K562 (cell line): Measurements from ENCODE around the gene AMDHD2. TPM values are rescaled to one million over a fixed set of nuclear protein-coding genes. Genes with fewer than 3 reads are reported as not detected.
A peak's percentile ranks its signal among the peaks of the same experiment; 100 is the strongest.

Experiments
- BHLHE40 ChIP-seq: IDR thresholded peaks from 2 replicates; pipeline ENCODE4 v1.6.1; 2011; ENCODE audit warnings: low read length, improper control_type of control experiment
- CREM ChIP-seq: IDR thresholded peaks from 2 replicates; pipeline ENCODE4 v1.6.1; 2014; ENCODE audit warnings: antibody characterized with exemption, low read depth
- FOXM1 ChIP-seq, 2 experiments: fragments of 450-650 bp in 1 of 2; sonication (generic) in 1 of 2; formaldehyde crosslinking in 1 of 2; IDR thresholded peaks; 2 replicates each; pipeline versions ENCODE4 v1.6.1 to v1.9.0; 2017 to 2022; ENCODE audit warnings: low read depth in 2 of 2, mild to moderate bottlenecking in 2 of 2, missing genetic modification reagents in 1 of 2, moderate library complexity in 1 of 2
- GABPA ChIP-seq: fragments of 200-800 bp; sonication (Bioruptor generic); conservative IDR thresholded peaks from 2 replicates; pipeline ENCODE4 v1.6.1; 2016; ENCODE audit warnings: low read depth, missing genetic modification characterization, missing compliant biosample characterization
- GABPB1 ChIP-seq: sonication (generic); formaldehyde crosslinking; IDR thresholded peaks from 2 replicates; pipeline ENCODE4 v1.8.0; 2022; ENCODE audit warnings: mild to moderate bottlenecking, missing genetic modification reagents
- HNRNPL ChIP-seq: fragments of 200-400 bp; formaldehyde crosslinking; IDR thresholded peaks from 2 replicates; pipeline ENCODE4 v1.6.1; 2017; ENCODE audit warnings: low read depth, mild to moderate bottlenecking, low read length
- KLF13 ChIP-seq: fragments of 450-650 bp; IDR thresholded peaks from 2 replicates; pipeline ENCODE4 v1.6.1; 2016; ENCODE audit warnings: missing genetic modification characterization, low read depth, mild to moderate bottlenecking, missing compliant biosample characterization, moderate library complexity, borderline replicate concordance
- MAZ ChIP-seq, 2 experiments: fragments of 450-650 bp in 1 of 2; sonication (generic) in 1 of 2; formaldehyde crosslinking; IDR thresholded peaks in 1 of 2; conservative IDR thresholded peaks in 1 of 2; 2 replicates each; pipeline versions ENCODE4 v1.4.0 to v1.5.0; 2020; ENCODE audit warnings: mild to moderate bottlenecking in 1 of 2, missing genetic modification reagents in 1 of 2
- MBD2 ChIP-seq: sonication (generic); IDR thresholded peaks from 2 replicates; pipeline ENCODE4 v1.6.1; 2016; ENCODE audit warnings: low read depth, borderline replicate concordance
- MCM3 ChIP-seq: fragments of 450-650 bp; IDR thresholded peaks from 2 replicates; pipeline ENCODE4 v1.6.1; 2016
- POLR2AphosphoS5 ChIP-seq: IDR thresholded peaks from 2 replicates; pipeline ENCODE4 v1.6.1; 2011; ENCODE audit warnings: mild to moderate bottlenecking, low read depth, low read length, moderate library complexity; ENCODE audit not compliant: control insufficient read depth, insufficient read depth
- ZBTB7A ChIP-seq: IDR thresholded peaks from 2 replicates; pipeline ENCODE4 v1.6.1; 2011; ENCODE audit warnings: low read depth, mild to moderate bottlenecking, low read length, moderate library complexity, borderline replicate concordance; ENCODE audit not compliant: control insufficient read depth
- ZNF77 ChIP-seq: fragments of 250-450 bp; sonication (Bioruptor Pico); IDR thresholded peaks from 2 replicates; pipeline ENCODE4 v1.5.0; 2020
- polyA plus RNA-seq, 8 experiments: library from polyadenylated mRNA; depleted of rRNA in 4 of 8; stranded (reverse) in 5 of 8; unstranded in 3 of 8; fragments of >200 nt; fragmentation: Nextera tagmentation in 2 of 8; fragmentation: Illumina TruSeq in 1 of 8; extraction: Ambion mirVana in 2 of 8; extraction: Trizol in 1 of 8; gene quantifications; 2 replicates each; pipeline versions ENCODE4 v1.2.1 to v1.2.3, GENCODE V29; 2011 to 2014; ENCODE audit warnings: inconsistent platforms in 1 of 8, missing spikeins in 1 of 8
- total RNA-seq, 7 experiments: library from RNA; depleted of rRNA in 6 of 7; stranded (reverse); fragments of >200 nt in 6 of 7; fragmentation: Illumina TruSeq in 2 of 7; extraction: Trizol in 2 of 7; gene quantifications; 2 replicates each; pipeline versions ENCODE4 v1.2.1 to v1.2.3, GENCODE V29; 2011 to 2021; ENCODE audit warnings: low replicate concordance in 1 of 7
- TF ChIP-seq, protein P1 (sequence below): fragments of 250-450 bp; sonication (Bioruptor Pico); IDR thresholded peaks from 2 replicates; pipeline ENCODE4 v1.4.0; 2020
- TF ChIP-seq, protein P2 (sequence below): sonication (generic); formaldehyde crosslinking; IDR thresholded peaks from 2 replicates; pipeline ENCODE4 v1.8.0; 2022; ENCODE audit warnings: mild to moderate bottlenecking, missing genetic modification reagents

The AMDHD2 gene
- total and polyA plus RNA-seq, 9 of the 15 experiments (the other 6 are each of a cell fraction or from before 2014, with no cell fraction given), result 0.38 to 56.9 (median 18.3) TPM; not detected in 1

DNA sequence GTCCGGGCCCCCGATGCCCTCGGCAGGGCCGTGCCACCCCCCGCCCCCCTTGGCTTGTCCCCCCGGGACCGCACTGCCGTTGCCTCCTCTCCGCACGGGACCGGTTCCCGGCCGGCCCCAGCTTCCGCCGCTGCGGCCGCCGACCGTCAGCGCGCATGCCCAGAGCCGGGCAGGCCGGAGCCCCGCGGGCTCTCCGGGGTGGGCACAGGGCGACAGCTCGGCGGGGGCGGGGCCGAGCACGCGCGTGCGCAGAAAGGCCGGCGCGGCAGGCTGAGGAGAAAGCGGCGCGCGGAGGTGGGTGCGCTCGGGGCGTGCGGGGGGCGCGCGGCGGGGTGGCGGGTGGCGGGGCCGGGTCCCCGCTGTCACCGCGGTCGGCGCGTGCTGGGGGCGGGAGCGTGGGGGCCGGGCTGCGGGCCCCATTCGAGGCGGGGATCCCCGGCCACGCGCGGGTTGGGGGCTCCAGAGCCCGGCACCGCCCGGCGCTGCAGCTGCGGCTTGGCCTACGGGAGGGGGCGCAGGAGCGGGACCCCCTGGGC lies 45.2 kb upstream of the AMDHD2 start, which contains the start of gene TBC1D24 (continued):
- TF ChIP-seq CREM, result 0 out of 2 replicates have a peak, but pooled peaks have one; percentile 16
- peak; percentile 71; the same call in 1 of the 2 replicates for TF ChIP-seq GABPA (tag)
- 0 out of 2 replicates have a peak, but pooled peaks have one; percentile 73 for TF ChIP-seq ZBTB7A
- TF ChIP-seq HNRNPL, result peak; percentile 63; the same call in 1 of the 2 replicates
- TF ChIP-seq, protein P1, sequence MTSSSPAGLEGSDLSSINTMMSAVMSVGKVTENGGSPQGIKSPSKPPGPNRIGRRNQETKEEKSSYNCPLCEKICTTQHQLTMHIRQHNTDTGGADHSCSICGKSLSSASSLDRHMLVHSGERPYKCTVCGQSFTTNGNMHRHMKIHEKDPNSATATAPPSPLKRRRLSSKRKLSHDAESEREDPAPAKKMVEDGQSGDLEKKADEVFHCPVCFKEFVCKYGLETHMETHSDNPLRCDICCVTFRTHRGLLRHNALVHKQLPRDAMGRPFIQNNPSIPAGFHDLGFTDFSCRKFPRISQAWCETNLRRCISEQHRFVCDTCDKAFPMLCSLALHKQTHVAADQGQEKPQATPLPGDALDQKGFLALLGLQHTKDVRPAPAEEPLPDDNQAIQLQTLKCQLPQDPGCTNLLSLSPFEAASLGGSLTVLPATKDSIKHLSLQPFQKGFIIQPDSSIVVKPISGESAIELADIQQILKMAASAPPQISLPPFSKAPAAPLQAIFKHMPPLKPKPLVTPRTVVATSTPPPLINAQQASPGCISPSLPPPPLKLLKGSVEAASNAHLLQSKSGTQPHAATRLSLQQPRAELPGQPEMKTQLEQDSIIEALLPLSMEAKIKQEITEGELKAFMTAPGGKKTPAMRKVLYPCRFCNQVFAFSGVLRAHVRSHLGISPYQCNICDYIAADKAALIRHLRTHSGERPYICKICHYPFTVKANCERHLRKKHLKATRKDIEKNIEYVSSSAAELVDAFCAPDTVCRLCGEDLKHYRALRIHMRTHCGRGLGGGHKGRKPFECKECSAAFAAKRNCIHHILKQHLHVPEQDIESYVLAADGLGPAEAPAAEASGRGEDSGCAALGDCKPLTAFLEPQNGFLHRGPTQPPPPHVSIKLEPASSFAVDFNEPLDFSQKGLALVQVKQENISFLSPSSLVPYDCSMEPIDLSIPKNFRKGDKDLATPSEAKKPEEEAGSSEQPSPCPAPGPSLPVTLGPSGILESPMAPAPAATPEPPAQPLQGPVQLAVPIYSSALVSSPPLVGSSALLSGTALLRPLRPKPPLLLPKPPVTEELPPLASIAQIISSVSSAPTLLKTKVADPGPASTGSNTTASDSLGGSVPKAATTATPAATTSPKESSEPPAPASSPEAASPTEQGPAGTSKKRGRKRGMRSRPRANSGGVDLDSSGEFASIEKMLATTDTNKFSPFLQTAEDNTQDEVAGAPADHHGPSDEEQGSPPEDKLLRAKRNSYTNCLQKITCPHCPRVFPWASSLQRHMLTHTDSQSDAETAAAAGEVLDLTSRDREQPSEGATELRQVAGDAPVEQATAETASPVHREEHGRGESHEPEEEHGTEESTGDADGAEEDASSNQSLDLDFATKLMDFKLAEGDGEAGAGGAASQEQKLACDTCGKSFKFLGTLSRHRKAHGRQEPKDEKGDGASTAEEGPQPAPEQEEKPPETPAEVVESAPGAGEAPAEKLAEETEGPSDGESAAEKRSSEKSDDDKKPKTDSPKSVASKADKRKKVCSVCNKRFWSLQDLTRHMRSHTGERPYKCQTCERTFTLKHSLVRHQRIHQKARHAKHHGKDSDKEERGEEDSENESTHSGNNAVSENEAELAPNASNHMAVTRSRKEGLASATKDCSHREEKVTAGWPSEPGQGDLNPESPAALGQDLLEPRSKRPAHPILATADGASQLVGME (CRISPR knock-in tag), result no peak
- TF ChIP-seq GABPB1 (CRISPR knock-in tag), result 0 out of 2 replicates have a peak, but pooled peaks have one; percentile 33
- TF ChIP-seq, protein P2, sequence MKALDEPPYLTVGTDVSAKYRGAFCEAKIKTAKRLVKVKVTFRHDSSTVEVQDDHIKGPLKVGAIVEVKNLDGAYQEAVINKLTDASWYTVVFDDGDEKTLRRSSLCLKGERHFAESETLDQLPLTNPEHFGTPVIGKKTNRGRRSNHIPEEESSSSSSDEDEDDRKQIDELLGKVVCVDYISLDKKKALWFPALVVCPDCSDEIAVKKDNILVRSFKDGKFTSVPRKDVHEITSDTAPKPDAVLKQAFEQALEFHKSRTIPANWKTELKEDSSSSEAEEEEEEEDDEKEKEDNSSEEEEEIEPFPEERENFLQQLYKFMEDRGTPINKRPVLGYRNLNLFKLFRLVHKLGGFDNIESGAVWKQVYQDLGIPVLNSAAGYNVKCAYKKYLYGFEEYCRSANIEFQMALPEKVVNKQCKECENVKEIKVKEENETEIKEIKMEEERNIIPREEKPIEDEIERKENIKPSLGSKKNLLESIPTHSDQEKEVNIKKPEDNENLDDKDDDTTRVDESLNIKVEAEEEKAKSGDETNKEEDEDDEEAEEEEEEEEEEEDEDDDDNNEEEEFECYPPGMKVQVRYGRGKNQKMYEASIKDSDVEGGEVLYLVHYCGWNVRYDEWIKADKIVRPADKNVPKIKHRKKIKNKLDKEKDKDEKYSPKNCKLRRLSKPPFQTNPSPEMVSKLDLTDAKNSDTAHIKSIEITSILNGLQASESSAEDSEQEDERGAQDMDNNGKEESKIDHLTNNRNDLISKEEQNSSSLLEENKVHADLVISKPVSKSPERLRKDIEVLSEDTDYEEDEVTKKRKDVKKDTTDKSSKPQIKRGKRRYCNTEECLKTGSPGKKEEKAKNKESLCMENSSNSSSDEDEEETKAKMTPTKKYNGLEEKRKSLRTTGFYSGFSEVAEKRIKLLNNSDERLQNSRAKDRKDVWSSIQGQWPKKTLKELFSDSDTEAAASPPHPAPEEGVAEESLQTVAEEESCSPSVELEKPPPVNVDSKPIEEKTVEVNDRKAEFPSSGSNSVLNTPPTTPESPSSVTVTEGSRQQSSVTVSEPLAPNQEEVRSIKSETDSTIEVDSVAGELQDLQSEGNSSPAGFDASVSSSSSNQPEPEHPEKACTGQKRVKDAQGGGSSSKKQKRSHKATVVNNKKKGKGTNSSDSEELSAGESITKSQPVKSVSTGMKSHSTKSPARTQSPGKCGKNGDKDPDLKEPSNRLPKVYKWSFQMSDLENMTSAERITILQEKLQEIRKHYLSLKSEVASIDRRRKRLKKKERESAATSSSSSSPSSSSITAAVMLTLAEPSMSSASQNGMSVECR (CRISPR knock-in tag), result 0 out of 2 replicates have a peak, but pooled peaks have one; percentile 9
- TF ChIP-seq FOXM1 (IDR thresholded peaks at IDR 0.05; ENCODE audit: low read depth), result no peak
- TF ChIP-seq FOXM1 (CRISPR knock-in tag; IDR thresholded peaks at IDR 0.05; ENCODE audit: low read depth), result 0 out of 2 replicates have a peak, but pooled peaks have one; percentile 22
- peak; percentile 29; the same call in 1 of the 2 replicates for TF ChIP-seq MBD2
- TF ChIP-seq MAZ (CRISPR knock-in tag; conservative IDR thresholded peaks at IDR 0.05 in 1 of 2, IDR thresholded peaks at IDR 0.05 in 1 of 2), result peak in 1 of 2 experiments; percentile 8; a peak in 1 of 4 replicates
- peak; percentile 38; the same call in 1 of the 2 replicates for TF ChIP-seq POLR2AphosphoS5
- TF ChIP-seq BHLHE40, result peak; percentile 79
- TF ChIP-seq ZNF77 (CRISPR knock-in tag), result no peak
- no peak for TF ChIP-seq MCM3
- no peak for TF ChIP-seq KLF13 (tag)
